GM21360 (cell line): ENCODE measurements around the gene TAC1.
"Not testable (repeated sequence)": the region's sequence is repeated elsewhere in the genome, so short reads cannot be mapped to it uniquely, and the experiment has no call there.

Source experiments
- ATAC-seq: cut with Tn5 transposase; IDR thresholded peaks from one replicate; pipeline ENCODE4 v1.9.1; 2021; ENCODE audit warnings: mild to moderate bottlenecking, moderate library complexity; ENCODE audit not compliant: unreplicated experiment

TAC1 gene

GRCh38 chr7:97731736-97732564 lies at the start of gene TAC1:
Gene TAC1, plus strand, starts transcription at chr7:97732086. Its CDS starts 527 bp downstream, at chr7:97732613.
- no peak for ATAC-seq

- ATAC-seq = no peak
Measured at GRCh38 chr7:97685952-97686351, 45.9 kb upstream of the TAC1 start.

DNA sequence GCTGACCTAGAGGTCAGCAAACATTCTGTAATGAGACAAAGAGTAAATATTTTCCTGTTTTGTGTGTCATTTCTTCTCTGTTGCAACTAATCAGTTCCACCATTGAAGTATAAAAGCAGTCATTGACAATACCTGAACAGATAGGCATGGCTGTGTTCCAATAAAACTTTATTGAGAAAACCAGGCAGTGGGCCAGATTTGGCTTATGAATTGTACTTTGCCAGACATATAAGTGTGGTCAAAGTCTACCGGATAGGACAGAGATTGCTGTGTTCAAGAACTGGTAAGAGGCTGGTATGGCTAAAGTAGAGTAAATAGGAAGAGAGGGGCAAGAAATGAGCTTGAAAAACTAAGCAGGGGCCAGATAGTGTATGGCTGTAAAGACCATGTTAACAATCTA lies 38.3 kb upstream of the TAC1 start:
- ATAC-seq = no peak

- ATAC-seq = no peak
Measured at GRCh38 chr7:97694355-97694754, 37.5 kb upstream of the TAC1 start.

- no peak for ATAC-seq
Measured at GRCh38 chr7:97697396-97697795, 34.5 kb upstream of the TAC1 start.

GRCh38 chr7:97722386-97722785 lies 9.5 kb upstream of the TAC1 start:
- no peak for ATAC-seq

DNA sequence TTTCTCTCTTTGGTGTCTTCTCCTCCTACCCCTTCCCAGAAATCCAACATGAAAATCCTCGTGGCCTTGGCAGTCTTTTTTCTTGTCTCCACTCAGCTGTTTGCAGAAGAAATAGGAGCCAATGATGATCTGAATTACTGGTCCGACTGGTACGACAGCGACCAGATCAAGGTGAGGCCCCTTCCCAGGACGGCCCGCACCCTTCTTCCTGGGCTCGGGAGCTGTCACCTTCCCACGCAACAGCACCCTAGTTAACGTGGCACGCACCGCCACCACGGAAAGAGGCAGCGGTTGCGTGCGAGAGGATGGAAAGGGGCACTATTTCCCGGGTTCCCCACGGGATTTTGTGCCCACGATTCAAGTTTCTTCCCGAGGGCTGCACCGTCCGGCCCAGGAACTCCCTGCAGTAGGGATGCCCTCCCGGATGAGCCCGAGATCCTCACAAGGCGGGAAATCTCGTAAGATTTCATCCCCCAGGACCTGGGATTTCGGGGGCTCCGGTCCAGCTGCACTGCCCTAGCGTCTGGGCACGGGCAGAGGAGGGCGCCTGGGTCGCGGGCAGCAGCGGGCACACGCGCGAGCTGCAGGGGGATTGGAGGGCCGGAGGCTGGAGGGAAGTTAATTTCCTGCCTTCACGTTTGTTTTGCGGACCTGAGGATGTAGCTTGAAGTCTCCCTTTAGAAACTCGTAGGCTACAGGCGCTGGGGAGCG lies 834 bp downstream of the TAC1 start:
- no peak for ATAC-seq

DNA sequence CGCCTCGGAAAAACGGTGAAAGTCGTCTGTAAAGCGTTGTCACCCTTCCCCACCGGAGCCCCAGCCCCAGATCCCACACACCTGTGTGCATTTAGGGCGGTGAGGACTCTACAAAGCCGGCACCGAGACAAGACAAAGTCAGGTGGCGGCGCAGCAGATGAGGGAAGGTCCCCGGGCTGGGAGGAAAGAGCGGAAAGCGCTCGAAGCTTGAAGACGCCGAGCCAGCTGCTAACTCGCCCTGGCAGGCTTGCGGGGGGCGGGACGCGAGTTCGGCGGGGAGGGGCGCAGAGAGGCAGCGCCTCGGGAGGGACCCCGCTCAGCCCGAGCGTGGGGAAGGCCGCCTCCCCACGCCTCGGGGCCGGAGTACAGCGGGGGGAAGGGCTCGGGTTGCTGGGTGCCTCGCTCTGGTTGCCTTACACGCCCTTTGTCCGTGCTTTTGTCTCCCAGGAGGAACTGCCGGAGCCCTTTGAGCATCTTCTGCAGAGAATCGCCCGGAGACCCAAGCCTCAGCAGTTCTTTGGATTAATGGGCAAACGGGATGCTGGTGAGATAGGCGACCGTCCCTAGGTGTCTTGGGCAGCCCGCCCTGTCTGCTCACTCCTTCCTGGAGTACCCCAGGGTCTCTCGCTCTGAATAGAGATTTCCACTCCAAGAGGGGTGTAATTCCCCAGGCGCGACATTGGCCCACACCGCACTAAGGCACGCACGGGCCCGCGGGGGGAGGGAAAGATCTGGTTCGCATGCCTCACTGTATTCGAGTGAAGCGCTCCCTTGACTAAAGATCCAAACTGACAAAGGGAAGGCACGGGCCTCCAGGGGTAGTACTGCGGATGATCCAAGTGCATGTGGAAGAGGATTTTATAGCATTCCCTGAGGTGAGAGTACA lies 1.6 kb downstream of the TAC1 start:
- no peak for ATAC-seq

- no peak for ATAC-seq
Measured at GRCh38 chr7:97734255-97734654, 2.4 kb downstream of the TAC1 start.

DNA sequence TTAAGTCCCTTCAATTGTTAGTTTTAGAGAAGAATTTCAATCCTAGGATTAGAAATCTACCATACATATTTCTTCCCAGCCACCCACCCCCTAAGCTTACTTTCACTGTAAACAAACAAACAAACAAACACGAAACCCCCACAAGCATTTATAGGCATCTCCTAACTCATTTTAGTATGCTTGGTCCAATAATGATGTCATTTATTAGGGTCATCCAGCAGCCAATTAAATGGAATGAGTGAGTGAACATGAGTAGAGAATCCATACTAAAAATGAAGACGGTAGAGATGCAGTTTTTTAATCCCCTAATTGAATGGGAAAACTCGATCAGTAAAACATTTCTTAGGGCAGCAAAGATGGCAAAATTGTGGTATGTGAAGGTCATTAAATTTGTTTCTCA lies 3.2 kb downstream of the TAC1 start:
- ATAC-seq = no peak

DNA sequence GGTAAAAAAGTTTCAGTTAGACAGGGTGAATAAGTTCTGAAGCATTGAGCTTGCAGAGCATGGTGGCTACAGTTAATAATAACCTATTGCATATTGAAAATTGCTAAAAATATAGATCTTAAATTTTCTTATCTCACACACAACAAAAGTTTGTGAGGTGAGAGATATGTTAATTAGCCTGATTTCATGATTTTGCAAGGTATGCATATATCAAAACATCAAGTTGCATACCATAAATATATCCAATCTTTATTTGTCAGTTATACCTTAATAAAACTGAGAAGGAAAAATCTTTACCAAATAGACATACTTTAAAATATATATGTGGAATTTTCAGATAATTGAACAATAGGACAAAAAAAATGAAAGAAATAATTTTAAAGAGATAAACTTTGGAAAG lies 16.6 kb downstream of the TAC1 start:
- no peak for ATAC-seq

DNA sequence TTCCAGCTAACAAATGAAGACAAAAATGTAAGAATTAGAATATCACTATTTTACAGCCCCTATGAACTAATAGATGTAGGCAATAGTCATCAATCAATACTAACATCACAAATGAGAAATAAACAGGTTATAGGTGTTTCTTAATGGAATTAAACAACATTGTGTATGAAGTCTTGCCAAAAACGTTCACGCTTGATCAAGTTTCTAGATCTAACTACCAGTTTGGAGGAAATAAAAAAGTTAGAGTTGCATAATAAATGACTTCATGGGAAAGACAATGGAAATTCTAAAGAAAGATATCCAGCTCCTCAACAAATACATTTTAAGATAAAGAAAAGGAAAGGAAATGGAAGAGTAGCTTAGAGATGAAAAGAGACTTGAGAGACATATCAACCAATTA lies 19.7 kb downstream of the TAC1 start:
- no peak for ATAC-seq

- ATAC-seq = no peak
Measured at GRCh38 chr7:97752215-97752614, 20.3 kb downstream of the TAC1 start.

- no peak for ATAC-seq
Measured at GRCh38 chr7:97757824-97758223, 25.9 kb downstream of the TAC1 start.

GRCh38 chr7:97770850-97771249 lies 39.0 kb downstream of the TAC1 start:
- ATAC-seq = no peak

DNA sequence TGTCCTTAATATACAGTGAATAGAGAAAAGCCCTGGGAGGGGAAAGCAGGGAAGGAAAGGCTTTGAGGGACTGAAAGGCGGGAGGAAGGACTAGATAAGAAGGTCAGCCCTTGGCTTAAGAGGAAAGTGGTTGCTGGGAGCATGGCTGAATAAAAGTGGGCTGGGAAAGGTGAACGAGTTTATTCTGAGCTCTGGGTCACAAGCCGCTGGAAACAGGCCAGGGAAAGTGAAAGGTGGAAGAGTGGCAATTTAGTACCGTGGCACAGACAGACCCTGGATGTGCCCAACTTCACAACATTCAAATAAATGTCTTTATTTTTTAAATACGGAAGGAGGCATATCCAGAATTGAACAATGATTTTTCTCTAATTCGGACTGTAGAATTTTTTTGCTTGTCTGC lies 39.7 kb downstream of the TAC1 start:
- no peak for ATAC-seq

- no peak for ATAC-seq
Measured at GRCh38 chr7:97772045-97772901, 40.4 kb downstream of the TAC1 start.

DNA sequence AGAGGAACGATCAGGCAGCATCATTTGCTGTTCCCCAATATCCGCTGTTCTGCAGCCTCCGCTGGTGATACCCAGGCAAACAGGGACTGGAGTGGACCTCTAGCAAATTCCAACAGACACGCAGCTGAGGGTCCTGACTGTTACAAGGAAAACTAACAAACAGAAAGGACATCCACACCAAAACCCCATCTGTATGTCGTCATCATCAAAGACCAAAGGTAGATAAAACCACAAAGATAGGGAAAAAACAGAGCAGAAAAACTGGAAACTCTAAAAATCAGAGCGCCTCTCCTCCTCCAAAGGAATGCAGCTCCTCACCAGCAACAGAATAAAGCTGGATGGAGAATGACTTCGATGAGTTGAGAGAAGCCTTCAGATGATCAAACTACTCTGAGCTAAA lies 54.5 kb downstream of the TAC1 start:
- ATAC-seq = not testable (repeated sequence)
